ENCODE results near the gene TAF8.

TAF8 gene

GRCh38 chr6:42049948-42050296, 402 bp upstream of the TAF8 start:
- no peak for DNase-seq (ENCODE audit: low read depth in 4 of 4, low spot score in 1 of 4)

GRCh38 chr6:42051268-42051653, 937 bp downstream of the TAF8 start:
- DNase-seq (ENCODE audit: low read depth in 4 of 4, low spot score in 1 of 4) = no peak

GRCh38 chr6:42053601-42054000, 3.3 kb downstream of the TAF8 start:
- DNase-seq (ENCODE audit: low read depth in 4 of 4, low spot score in 1 of 4) = no peak

GRCh38 chr6:42059743-42060142, 9.4 kb downstream of the TAF8 start:
- DNase-seq (ENCODE audit: low read depth in 4 of 4, low spot score in 1 of 4) = no peak

GRCh38 chr6:42066156-42066675, 15.9 kb downstream of the TAF8 start:
- DNase-seq (ENCODE audit: low read depth in 4 of 4, low spot score in 1 of 4) = no peak

- DNase-seq (ENCODE audit: low read depth in 4 of 4, low spot score in 1 of 4) = no peak
Observed at GRCh38 chr6:42068173-42068572, 17.8 kb downstream of the TAF8 start.

GRCh38 chr6:42068872-42069522, 18.7 kb downstream of the TAF8 start:
- no peak for DNase-seq (ENCODE audit: low read depth in 4 of 4, low spot score in 1 of 4)

GRCh38 chr6:42071881-42072583, 21.7 kb downstream of the TAF8 start:
- DNase-seq (ENCODE audit: low read depth in 4 of 4, low spot score in 1 of 4) = no peak

- DNase-seq (ENCODE audit: low read depth in 4 of 4, low spot score in 1 of 4) = no peak
Observed at GRCh38 chr6:42073287-42073686, 23.0 kb downstream of the TAF8 start.

- DNase-seq (ENCODE audit: low read depth in 4 of 4, low spot score in 1 of 4) = peak; percentile 38 to 58 (median 44)
Observed at GRCh38 chr6:42075159-42075838, 25.0 kb downstream of the TAF8 start.

GRCh38 chr6:42078386-42078785, 28.1 kb downstream of the TAF8 start:
- DNase-seq (ENCODE audit: low read depth in 4 of 4, low spot score in 1 of 4) = no peak

GRCh38 chr6:42079941-42080464, 29.7 kb downstream of the TAF8 start:
- no peak for DNase-seq (ENCODE audit: low read depth in 4 of 4, low spot score in 1 of 4)

GRCh38 chr6:42083530-42083929, 33.2 kb downstream of the TAF8 start:
- no peak for DNase-seq (ENCODE audit: low read depth in 4 of 4, low spot score in 1 of 4)

GRCh38 chr6:42084889-42085288, 34.6 kb downstream of the TAF8 start:
- DNase-seq (ENCODE audit: low read depth in 4 of 4, low spot score in 1 of 4) = no peak

- DNase-seq (ENCODE audit: low read depth in 4 of 4, low spot score in 1 of 4) = no peak
Observed at GRCh38 chr6:42086046-42087035, 36.0 kb downstream of the TAF8 start.

GRCh38 chr6:42088101-42088591, 37.8 kb downstream of the TAF8 start:
- no peak for DNase-seq (ENCODE audit: low read depth in 4 of 4, low spot score in 1 of 4)

- no peak for DNase-seq (ENCODE audit: low read depth in 4 of 4, low spot score in 1 of 4)
Observed at GRCh38 chr6:42090819-42091717, 40.7 kb downstream of the TAF8 start.

- no peak for DNase-seq (ENCODE audit: low read depth in 4 of 4, low spot score in 1 of 4)
Observed at GRCh38 chr6:42091718-42092023, 41.3 kb downstream of the TAF8 start.

- DNase-seq (ENCODE audit: low read depth in 4 of 4, low spot score in 1 of 4) = no peak
Observed at GRCh38 chr6:42093582-42094329, 43.4 kb downstream of the TAF8 start.
